ENCODE measurements around the gene MPDU1.

- no peak for TF ChIP-seq POLR2A (IDR thresholded peaks at IDR 0.05)
- TF ChIP-seq CTCF (IDR thresholded peaks at IDR 0.05), result no peak
Observed at GRCh38 chr17:7588553-7589203, 5.0 kb downstream of the MPDU1 start.

All from lower leg skin (tissue), 3 donors.